ENCODE measurements around the gene PTPN2. TPM values are rescaled to one million over a fixed set of nuclear protein-coding genes. Genes with fewer than 3 reads are reported as not detected.
A peak's percentile ranks its signal among the peaks of the same experiment; 100 is the strongest.
"Not testable (repeated sequence)": the region's sequence is repeated elsewhere in the genome, so short reads cannot be mapped to it uniquely, and the experiment has no call there.

The PTPN2 gene
- polyA plus RNA-seq (2013, experiment 1 of 2; ENCODE audit: insufficient read length): 15.2 TPM
- 22.7 TPM for polyA plus RNA-seq (2013, experiment 2 of 2; ENCODE audit: insufficient read length)

DNA sequence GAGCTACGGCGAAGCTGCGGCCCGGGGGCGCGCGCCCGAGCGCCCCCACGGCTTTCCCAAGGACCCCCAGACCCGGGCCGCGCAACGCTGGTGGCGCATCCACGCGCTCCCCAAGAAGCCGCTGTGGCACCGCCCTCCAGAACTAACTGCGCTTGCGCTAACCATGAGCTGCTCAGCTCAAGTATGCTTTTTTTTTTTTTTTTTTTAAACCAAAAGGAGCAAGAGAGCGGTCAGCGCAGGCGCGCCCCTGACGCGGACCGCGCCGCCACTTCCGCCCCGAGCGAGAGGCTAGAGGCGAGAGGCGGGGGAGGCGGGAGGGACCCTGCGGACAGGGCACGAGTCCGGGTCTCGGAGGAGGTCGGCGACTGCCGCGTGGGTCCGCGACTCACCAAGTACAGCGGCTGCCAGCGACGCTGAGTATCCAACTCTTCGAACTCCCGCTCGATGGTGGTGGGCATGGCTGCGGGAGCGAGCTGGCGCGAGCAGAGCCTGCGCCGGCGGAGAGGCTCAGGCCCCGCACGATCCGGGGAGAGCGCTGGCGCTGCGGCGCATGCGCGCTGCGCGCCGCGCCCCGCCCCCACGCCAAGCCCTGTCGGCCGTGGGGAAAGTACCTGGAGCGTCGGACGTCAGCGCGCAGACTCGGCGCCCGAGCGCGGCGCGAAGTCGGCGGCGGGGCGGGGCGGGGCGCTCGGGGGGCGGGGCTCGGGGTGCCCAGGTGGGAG lies at the start of gene PTPN2:
Gene PTPN2, minus strand, starts transcription at position 554 of the 722 bp plus-strand sequence. Its CDS starts 96 bp downstream, at position 458.
- peak; percentile 96 for DNase-seq

- DNase-seq: no peak
Observed at GRCh38 chr18:12933327-12933726, 49.3 kb upstream of the PTPN2 start.

- DNase-seq: no peak
Observed at GRCh38 chr18:12930908-12931307, 46.9 kb upstream of the PTPN2 start.

DNA sequence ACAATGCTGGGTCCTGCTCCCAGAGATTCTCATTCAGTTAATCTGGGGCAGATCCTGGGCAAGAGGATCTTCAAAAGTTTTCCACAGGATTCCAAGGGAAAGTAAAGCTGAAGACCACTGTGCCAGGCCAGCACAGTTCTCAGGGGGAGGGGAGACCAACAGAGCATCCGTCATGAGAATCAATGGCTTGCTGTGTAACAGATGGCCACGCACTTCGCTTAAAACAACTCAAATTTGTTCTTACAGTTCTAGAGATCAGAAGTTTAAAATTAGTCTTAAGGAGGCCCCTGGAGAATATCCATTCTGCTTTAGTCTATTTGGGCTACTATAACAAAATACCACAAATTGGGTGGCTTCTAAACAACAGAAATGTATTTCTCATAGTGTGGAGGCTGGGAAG lies 46.3 kb upstream of the PTPN2 start:
- no peak for DNase-seq

- no peak for DNase-seq
Observed at GRCh38 chr18:12929477-12930083, 45.5 kb upstream of the PTPN2 start.

DNA sequence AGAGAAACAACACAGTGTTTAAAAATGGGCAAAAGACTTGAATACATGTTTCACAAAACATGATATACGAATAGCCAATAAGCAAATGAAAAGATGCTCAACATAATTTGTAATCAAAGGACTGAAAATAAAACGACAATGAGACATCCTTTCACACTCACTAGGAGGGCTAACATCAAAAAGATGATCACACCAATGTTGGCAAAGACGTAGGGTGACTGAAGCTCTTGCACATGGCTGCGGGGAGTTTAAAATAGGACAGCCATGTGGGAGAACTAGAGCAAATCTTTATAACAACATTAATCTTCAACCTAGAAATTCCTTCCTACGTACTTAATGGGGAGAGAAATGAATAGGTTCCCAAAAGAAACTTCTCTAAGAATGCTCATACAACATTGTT lies 44.6 kb upstream of the PTPN2 start:
- DNase-seq: no peak

- no peak for DNase-seq
Observed at GRCh38 chr18:12928206-12928605, 44.2 kb upstream of the PTPN2 start.

DNA sequence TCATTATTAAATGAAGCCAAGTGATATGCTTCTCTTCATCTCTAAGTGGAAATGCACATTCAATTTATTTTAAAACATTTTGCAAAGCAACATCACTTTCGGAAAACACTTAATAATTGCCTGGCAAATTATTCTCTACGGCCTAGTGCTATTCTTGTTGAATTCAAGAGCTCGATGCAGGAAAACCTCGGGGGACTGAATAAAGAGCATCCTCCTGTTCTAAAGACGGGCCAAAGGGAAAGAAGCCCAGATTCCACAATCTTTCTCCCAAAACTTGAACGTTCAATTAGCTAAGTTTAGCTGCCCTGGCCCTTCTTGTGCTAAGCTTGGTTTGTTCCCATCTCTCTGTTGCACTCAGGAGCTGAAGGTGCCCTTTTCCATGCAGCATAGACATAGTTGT lies 40.6 kb upstream of the PTPN2 start:
- no peak for DNase-seq

DNA sequence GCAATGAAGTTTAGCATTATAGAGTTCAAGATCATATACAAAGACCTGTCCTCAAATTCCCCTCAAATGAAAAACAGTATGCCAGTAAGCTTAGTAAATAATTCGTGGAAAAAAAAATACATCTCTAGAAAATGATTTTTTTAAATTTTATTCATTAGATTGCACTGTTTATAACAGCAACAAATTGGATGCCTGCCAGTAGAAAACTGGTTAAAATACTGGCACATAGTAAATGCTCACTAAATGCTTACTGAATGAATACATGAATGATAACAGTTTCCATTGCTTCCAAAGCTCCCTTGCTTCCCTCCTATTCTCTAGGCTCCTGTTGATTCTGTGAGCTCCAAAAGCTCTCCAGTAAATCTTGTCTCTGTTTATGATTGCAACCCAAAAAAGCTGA lies 38.2 kb upstream of the PTPN2 start:
- DNase-seq: no peak

- no peak for DNase-seq
Observed at GRCh38 chr18:12921178-12921577, 37.1 kb upstream of the PTPN2 start.

DNA sequence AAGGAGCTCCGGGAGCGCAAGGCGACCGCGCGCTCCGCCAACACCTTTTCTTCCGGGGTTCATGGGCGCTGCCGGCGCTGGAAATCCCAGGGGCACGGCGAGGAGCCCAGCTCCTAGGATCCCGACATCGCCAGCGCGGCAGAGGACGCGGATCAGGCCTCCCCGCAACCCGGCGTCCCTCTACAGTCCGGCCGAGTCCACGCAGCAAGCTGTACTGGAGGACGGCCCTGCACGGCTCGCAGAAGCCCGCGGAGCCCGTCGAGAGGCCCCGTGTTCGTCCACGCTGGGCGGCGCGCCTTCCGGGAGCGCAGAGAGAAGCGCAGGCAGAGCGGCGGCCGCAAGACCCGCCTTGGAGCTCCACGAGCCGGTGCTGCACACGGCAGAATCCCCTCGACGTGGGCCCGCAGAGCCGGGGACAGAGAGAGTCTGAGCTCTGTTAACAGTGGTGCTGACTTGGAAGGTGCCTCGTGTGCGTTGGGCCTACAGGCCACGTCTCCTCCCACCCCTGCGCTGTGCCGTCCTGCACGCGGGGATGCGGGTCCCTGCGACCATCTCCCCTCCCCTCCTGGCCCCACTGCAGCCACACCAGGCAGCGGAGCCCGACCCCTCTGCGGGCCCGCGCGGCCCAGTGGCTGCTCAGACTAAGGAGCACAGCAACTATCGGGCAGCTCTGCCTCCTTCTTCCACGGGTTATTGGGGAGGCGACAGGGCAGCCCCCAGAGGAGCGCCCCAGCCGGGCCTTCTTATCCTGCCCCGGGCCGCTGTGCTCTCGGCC lies 28.1 kb upstream of the PTPN2 start:
- no peak for DNase-seq

GRCh38 chr18:12911025-12911928 lies 27.2 kb upstream of the PTPN2 start:
- peak; percentile 28 for DNase-seq

GRCh38 chr18:12908706-12909105 lies 24.7 kb upstream of the PTPN2 start:
- no peak for DNase-seq

GRCh38 chr18:12907258-12907925 lies 23.4 kb upstream of the PTPN2 start:
- peak; percentile 87 for DNase-seq

DNA sequence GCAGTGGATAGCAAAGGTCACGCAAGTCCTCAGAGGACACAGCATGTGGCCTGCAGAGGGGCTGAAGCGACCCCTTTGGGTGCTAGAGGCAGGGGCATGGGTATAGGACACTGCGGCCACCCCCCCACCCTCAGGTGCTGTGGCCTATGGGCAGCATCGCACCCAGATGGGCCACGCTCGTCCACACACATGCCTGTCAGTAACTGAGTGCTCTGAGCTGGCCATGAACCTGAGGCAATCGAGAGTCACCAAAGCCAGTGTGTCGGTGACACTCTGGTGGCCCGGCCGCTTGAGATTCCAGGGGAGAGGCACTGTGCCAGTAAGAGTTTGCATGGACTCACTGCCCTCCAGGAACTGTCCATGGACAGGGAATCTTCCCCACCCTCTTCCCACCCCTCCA lies 22.7 kb upstream of the PTPN2 start:
- DNase-seq: no peak

GRCh38 chr18:12906119-12906518 lies 22.1 kb upstream of the PTPN2 start:
- no peak for DNase-seq

DNA sequence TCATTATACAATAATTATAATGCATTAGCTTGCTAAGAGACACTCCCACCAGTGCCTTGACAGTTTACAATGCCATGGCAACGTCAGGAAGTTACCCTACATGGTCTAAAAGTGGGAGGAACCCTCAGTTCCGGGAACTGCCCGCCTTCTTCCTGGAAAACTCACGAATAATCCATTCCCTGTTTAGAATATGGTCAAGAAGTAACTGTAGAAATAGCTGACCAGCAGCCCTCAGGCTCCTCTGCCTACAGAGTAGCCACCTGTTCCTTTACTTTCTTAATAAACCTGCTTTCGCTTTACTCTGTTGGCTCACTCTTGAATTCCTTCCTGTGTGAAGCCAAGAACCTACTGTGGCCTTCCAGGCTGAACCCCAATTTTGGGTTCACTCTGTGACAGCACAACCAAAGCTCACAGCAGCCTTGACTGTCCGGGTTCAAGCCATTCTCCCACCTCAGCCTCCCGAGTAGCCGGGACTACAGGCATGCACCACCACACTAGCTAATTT lies 20.0 kb upstream of the PTPN2 start:
- no peak for DNase-seq

GRCh38 chr18:12901208-12901607 lies 17.2 kb upstream of the PTPN2 start:
- DNase-seq: not testable (repeated sequence)

DNA sequence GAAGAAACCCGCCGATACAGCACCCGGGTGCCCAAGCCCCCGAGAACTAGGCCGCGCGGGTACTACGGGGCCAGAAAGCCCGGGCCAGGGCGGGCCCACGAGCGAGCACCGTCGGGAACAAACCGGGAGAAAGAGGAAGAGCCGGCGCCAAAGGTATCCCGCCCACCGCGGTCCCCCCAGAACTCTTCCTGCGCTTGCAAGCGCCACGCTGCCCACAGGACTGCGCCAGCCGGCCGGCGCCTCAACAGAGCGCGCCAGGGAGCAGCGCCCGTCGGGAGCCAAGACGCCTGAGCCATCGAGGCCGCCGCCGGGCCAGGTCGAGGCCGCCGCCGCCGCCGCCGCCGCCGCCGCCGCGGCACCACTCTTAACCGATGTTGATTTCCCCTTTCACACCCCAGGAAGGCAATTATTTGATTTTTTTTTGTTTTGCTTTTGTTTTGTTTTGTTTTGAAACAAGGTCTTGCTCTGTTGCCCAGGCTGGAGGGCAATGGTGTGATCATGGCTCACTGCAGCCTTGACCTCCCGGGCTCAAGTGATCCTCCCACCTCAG lies 12.8 kb upstream of the PTPN2 start:
- DNase-seq: not testable (repeated sequence)

DNA sequence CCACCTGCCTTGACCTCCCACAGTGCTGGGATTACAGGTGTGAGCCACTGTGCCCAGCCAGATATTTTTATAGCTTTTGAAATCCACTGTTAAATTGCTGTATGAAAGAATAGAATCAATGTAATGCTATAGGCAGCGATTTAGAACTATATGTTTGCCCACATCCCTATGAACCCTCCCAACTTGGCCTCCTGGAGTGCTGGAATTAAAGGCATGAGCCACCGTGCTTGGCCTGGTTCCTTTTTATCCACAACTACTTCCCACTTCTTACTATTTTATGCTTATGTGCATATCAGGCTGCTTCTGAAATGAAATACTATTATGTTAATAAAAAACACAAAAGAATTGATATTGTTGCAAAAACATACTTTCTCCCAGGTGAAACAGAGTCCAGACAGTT lies 11.6 kb upstream of the PTPN2 start:
- DNase-seq: peak; percentile 76

- no peak for DNase-seq
Observed at GRCh38 chr18:12895014-12895413, 11.0 kb upstream of the PTPN2 start.
